DND-41 (cell line): ENCODE data around the gene KNDC1.
"Not testable (repeated sequence)": the region's sequence is repeated elsewhere in the genome, so short reads cannot be mapped to it uniquely, and the experiment has no call there.

Source experiments
- ATAC-seq: fragments of 200-7000 bp; cut with Tn5 transposase; 3 replicates; pipeline ENCODE4 v1.9.1; 2021; ENCODE audit warnings: low read depth; ENCODE audit not compliant: insufficient read depth
- DNase-seq: peaks from one replicate; pipeline ENCODE4 v3.0.0-alpha.2; 2020
- H2AFZ ChIP-seq: 2 replicates; pipeline ENCODE4 v1.6.0; 2012; ENCODE audit warnings: low read depth, low read length
- H3K27ac ChIP-seq: 2 replicates; pipeline ENCODE4 v1.5.1; 2012; ENCODE audit warnings: low read length, inconsistent platforms
- H3K27me3 ChIP-seq: fragments of 200-600 bp; sonication (generic); 2 replicates; pipeline ENCODE4 v1.6.0; 2012; ENCODE audit warnings: low read length, mild to moderate bottlenecking, inconsistent platforms; ENCODE audit not compliant: insufficient read depth, poor library complexity
- H3K36me3 ChIP-seq: 2 replicates; pipeline ENCODE4 v1.5.1; 2012; ENCODE audit warnings: low read length, inconsistent platforms; ENCODE audit not compliant: insufficient read depth
- H3K4me1 ChIP-seq: 2 replicates; pipeline ENCODE4 v1.5.1; 2012; ENCODE audit warnings: mild to moderate bottlenecking, low read length; ENCODE audit not compliant: insufficient read depth
- H3K4me2 ChIP-seq: 2 replicates; pipeline ENCODE4 v1.6.0; 2012; ENCODE audit warnings: mild to moderate bottlenecking, moderate library complexity, low read length, inconsistent platforms; ENCODE audit not compliant: insufficient read depth
- H3K4me3 ChIP-seq, 2 experiments: fragments of 200-600 bp in 1 of 2; shearing (Covaris generic) in 1 of 2; 2 replicates each; pipeline ENCODE4 v1.5.1; 2012 to 2016; ENCODE audit warnings: inconsistent platforms in 2 of 2, low read length in 2 of 2, mild to moderate bottlenecking in 2 of 2, low read depth in 1 of 2, moderate library complexity in 1 of 2
- H3K79me2 ChIP-seq: 2 replicates; pipeline ENCODE4 v1.6.0; 2012; ENCODE audit warnings: low read length, inconsistent platforms; ENCODE audit not compliant: insufficient read depth
- H3K9ac ChIP-seq: 2 replicates; pipeline ENCODE4 v1.6.0; 2012; ENCODE audit warnings: low read depth, mild to moderate bottlenecking, inconsistent platforms, low read length, moderate library complexity
- H3K9me3 ChIP-seq: 2 replicates; pipeline ENCODE4 v1.5.1; 2012; ENCODE audit warnings: low read length, moderate library complexity, mild to moderate bottlenecking, inconsistent platforms; ENCODE audit not compliant: insufficient read depth, severe bottlenecking
- H4K20me1 ChIP-seq: 2 replicates; pipeline ENCODE4 v1.6.0; 2012; ENCODE audit warnings: low read length; ENCODE audit not compliant: insufficient read depth
- EZH2 ChIP-seq: IDR thresholded peaks from 3 replicates; pipeline ENCODE4 v1.6.1; 2012; ENCODE audit warnings: borderline replicate concordance, low read depth, mild to moderate bottlenecking, moderate library complexity, low read length, inconsistent platforms; ENCODE audit not compliant: severe bottlenecking
- TF ChIP-seq, protein P1 (sequence below): IDR thresholded peaks from 2 replicates; pipeline ENCODE4 v1.5.1; 2012; ENCODE audit warnings: borderline replicate concordance, low read length, moderate library complexity, mild to moderate bottlenecking; ENCODE audit not compliant: poor library complexity, severe bottlenecking; ENCODE audit errors: extremely low read depth

Gene KNDC1

GRCh38 chr10:133263674-133264073, 103.7 kb downstream of the KNDC1 start:
- Histone ChIP-seq H2AFZ (no peak overlapping the region), H3K27ac (no peak overlapping the region), H3K4me3 (no peak overlapping the region), H3K36me3 (peaks cover 2% of the 10 kb centered on the region; the same call in 1 of the 2 replicates), H3K79me2 (no peaks in the 10 kb centered on the region), H3K4me2 (no peak overlapping the region), H3K4me1 (peaks cover 21% of the 10 kb centered on the region), H3K9me3 (no peaks in the 10 kb centered on the region), H3K9ac (no peak overlapping the region), H3K27me3 (no peaks in the 10 kb centered on the region), H4K20me1 (peaks cover 27% of the 10 kb centered on the region)
- no peak for DNase-seq
- no peak for TF ChIP-seq EZH2
- TF ChIP-seq, protein P1, sequence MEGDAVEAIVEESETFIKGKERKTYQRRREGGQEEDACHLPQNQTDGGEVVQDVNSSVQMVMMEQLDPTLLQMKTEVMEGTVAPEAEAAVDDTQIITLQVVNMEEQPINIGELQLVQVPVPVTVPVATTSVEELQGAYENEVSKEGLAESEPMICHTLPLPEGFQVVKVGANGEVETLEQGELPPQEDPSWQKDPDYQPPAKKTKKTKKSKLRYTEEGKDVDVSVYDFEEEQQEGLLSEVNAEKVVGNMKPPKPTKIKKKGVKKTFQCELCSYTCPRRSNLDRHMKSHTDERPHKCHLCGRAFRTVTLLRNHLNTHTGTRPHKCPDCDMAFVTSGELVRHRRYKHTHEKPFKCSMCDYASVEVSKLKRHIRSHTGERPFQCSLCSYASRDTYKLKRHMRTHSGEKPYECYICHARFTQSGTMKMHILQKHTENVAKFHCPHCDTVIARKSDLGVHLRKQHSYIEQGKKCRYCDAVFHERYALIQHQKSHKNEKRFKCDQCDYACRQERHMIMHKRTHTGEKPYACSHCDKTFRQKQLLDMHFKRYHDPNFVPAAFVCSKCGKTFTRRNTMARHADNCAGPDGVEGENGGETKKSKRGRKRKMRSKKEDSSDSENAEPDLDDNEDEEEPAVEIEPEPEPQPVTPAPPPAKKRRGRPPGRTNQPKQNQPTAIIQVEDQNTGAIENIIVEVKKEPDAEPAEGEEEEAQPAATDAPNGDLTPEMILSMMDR, result no peak
- ATAC-seq, result no peak

DNA sequence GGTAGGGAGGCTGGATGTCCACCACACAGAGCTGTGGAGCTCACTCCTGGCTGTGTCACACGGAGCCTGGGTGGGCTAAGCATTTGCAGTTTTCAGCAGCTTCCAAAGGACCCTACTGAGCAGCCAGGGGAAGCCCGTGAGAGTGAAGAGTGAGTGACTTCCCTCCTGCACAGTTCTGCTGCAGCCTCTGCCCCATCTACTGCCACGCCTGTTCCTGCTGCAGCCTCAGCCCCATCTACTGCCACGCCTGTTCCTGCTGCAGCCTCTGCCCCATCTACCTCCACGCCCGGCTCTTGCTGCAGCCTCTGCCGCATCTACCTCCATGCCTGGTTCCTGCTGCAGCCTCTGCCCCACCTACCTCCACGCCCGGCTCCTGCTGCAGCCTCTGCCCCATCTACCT, 104.4 kb downstream of the KNDC1 start:
- H3K4me3 ChIP-seq, result no peak overlapping the region
- H3K9ac ChIP-seq, result no peak overlapping the region
- H4K20me1 ChIP-seq, result peaks cover 22% of the 10 kb centered on the region
- H3K27me3 ChIP-seq, result no peaks in the 10 kb centered on the region
- H3K9me3 ChIP-seq, result no peaks in the 10 kb centered on the region
- H3K4me2 ChIP-seq, result no peak overlapping the region
- H2AFZ ChIP-seq, result no peak overlapping the region
- H3K36me3 ChIP-seq, result peaks cover 8% of the 10 kb centered on the region
- peaks cover 13% of the 10 kb centered on the region for H3K4me1 ChIP-seq
- no peak overlapping the region for H3K27ac ChIP-seq
- H3K79me2 ChIP-seq, result no peaks in the 10 kb centered on the region
- ATAC-seq (no peak), DNase-seq (no peak)
- TF ChIP-seq, protein P1, result no peak
- TF ChIP-seq EZH2, result no peak

- not testable (repeated sequence) for H3K27me3 ChIP-seq, H3K79me2 ChIP-seq, H3K9ac ChIP-seq, H2AFZ ChIP-seq, H3K27ac ChIP-seq, H3K4me1 ChIP-seq, H3K4me3 ChIP-seq, H3K9me3 ChIP-seq, H3K36me3 ChIP-seq, DNase-seq, H3K4me2 ChIP-seq, ATAC-seq
- H4K20me1 ChIP-seq, result peaks cover 16% of the 10 kb centered on the region
Measured at GRCh38 chr10:133265052-133265451, 105.0 kb downstream of the KNDC1 start.

GRCh38 chr10:133266056-133266795, 106.2 kb downstream of the KNDC1 start:
- Histone ChIP-seq H2AFZ (no peak overlapping the region), H4K20me1 (peaks cover 6% of the 10 kb centered on the region; the same call in 1 of the 2 replicates), H3K36me3 (peaks cover 20% of the 10 kb centered on the region), H3K79me2 (no peaks in the 10 kb centered on the region), H3K4me1 (no peaks in the 10 kb centered on the region), H3K4me3 (no peak overlapping the region), H3K27ac (no peak overlapping the region), H3K4me2 (no peak overlapping the region), H3K9ac (no peak overlapping the region), H3K27me3 (no peaks in the 10 kb centered on the region), H3K9me3 (no peaks in the 10 kb centered on the region)
- no peak for ATAC-seq
- no peak for DNase-seq
- TF ChIP-seq EZH2, result no peak
- TF ChIP-seq, protein P1, result no peak
